ENCODE data around the gene FAM72C. TPM values are rescaled to one million over a fixed set of nuclear protein-coding genes. Genes with fewer than 3 reads are reported as not detected.
"Not testable (repeated sequence)": the region's sequence is repeated elsewhere in the genome, so short reads cannot be mapped to it uniquely, and the experiment has no call there.

Gene FAM72C
- 10 to 100 TPM; 21.4 to 25.9 TPM for total RNA-seq

DNA sequence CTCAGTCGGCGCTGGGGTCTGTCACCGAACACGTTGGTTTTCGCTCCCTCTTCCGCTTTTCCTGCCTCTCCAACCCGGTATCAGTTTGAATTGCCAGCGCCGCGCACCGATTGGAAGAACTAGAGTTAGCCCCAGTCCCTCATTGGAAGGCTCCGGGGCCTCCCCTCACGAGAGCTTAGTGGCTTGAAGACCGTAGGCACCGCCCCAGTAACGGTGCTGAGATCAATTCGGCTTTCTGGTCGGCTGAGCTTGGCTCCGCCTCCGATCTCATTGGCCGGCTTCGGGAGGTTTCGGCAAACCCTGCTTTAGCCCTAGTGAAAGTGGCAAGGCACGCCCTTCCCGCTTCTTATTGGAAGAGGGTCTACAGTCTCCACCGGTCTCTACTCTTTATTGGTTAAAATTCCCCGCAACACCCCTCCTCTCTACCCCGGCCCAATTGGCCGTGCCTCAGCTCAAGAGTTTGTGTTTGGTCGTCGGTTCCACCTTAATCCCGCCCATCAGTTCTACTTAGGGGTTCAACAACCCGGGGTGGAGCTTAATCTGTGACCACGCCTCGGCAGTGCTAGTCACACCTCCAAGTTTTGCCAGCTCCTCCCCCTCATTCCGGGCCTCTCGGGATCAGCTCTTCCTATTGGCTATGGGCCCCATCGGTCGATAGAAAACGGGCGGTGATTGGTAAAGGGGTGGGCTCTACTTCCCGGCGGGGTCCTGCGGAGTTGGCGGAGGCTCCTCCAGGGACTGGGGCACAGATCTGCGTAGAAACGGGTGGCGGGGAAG lies at the start of gene FAM72C:
FAM72C (minus strand) TSS at position 63 of the 777 bp plus-strand sequence. CDS start 845 bp downstream, outside the sequence.
- CTCF ChIA-PET; H3K9me3 Mint-ChIP-seq; intact Hi-C loops (cut with micrococcal nuclease); DNase-seq; H3K4me1 Mint-ChIP-seq (ENCODE audit: low read depth); H3K27me3 Mint-ChIP-seq; H3K4me3 Mint-ChIP-seq; H3K27ac Mint-ChIP-seq; H3K36me3 Mint-ChIP-seq (ENCODE audit: low read depth); POLR2A ChIA-PET: not testable (repeated sequence)
- ATAC-seq, result peak; percentile 82

GRCh38 chr1:144020001-144020738 lies 48.4 kb upstream of the FAM72C start:
- intact Hi-C loops (cut with micrococcal nuclease); H3K4me1 Mint-ChIP-seq (ENCODE audit: low read depth); H3K27me3 Mint-ChIP-seq; H3K27ac Mint-ChIP-seq; POLR2A ChIA-PET; H3K9me3 Mint-ChIP-seq; CTCF ChIA-PET; H3K36me3 Mint-ChIP-seq (ENCODE audit: low read depth); H3K4me3 Mint-ChIP-seq; DNase-seq: not testable (repeated sequence)
- peak; percentile 66 for ATAC-seq

DNA sequence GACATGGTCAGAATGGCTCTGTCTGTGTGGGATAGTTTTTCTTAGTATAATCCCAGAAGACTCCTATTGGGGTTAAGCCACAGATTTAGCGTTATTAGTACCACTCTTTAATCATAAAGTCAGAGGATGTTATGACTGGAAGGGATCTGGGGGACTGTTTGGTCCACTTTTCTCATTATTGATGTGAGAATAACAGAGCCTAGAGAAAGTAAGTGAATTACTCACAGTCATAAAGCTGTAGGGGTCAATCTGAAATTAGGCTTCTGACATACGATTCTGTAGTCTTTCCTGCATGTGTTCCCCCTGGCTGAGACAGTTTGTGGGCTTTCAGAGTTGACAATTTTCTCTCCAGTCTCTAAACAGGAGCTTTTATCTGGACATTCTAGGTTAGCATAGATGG lies 47.3 kb upstream of the FAM72C start:
- ATAC-seq; DNase-seq; H3K36me3 Mint-ChIP-seq (ENCODE audit: low read depth); H3K4me1 Mint-ChIP-seq (ENCODE audit: low read depth); POLR2A ChIA-PET; H3K9me3 Mint-ChIP-seq; CTCF ChIA-PET; intact Hi-C loops (cut with micrococcal nuclease); H3K27ac Mint-ChIP-seq; H3K4me3 Mint-ChIP-seq; H3K27me3 Mint-ChIP-seq: not testable (repeated sequence)

DNA sequence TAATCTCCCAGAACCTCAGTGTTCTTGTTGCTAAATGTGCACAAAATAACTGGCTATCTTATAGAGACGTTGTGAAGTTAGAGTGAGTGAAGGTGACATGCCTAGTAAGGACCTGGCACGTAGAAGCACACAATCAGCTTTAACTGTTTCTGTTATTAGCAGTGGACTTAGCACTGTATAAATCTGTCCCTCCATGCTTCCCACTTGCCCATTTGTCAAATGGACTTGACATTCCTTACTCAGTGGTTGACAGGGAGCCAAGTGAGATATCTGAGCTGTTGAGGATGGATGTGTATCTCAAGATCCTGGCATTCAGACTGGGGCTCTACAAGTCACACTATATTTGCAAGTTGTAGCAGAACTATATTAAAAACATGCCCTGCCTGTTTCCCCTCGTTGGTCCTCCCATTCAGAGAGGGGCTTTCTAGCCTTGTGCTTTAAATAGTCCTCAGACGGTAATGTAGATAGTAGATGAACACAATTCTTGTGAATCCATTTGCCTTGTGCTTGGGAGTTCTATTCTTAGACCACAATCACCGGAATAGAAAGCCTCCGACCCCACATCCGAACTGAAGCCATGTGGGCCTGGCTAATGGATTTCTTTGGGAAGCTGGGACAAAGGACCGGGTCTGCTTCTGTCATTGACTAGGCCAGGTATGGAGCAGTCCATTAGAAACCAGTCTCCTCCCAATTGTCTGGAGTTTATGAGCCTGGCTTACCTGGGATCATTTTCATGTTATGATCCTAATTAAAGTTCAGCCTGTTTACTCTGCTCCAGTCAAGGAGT lies 43.6 kb upstream of the FAM72C start:
- H3K4me1 Mint-ChIP-seq (ENCODE audit: low read depth); H3K27ac Mint-ChIP-seq; CTCF ChIA-PET; H3K9me3 Mint-ChIP-seq; H3K4me3 Mint-ChIP-seq; POLR2A ChIA-PET; DNase-seq; intact Hi-C loops (cut with micrococcal nuclease); H3K27me3 Mint-ChIP-seq; H3K36me3 Mint-ChIP-seq (ENCODE audit: low read depth); ATAC-seq: not testable (repeated sequence)

DNA sequence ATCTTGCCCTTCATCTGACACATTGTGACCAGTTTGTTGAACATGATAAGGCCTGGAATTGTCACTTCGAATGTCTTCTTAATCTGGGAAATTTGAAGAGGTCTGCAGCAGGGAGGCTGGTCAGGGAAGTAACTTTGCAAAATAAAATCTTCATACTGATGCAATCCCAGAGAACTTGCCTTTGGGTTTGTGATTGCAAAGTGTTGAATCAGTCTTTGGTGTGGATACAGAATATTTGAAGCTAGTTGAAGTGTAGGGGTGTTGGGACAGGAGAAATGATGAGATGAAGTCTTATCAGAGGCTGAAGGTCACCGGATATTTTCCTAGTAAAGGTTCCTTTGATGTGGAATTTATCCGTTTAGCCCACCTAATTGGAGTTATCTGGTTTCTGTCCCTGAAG lies 42.7 kb upstream of the FAM72C start:
- intact Hi-C loops (cut with micrococcal nuclease), result not testable (repeated sequence)

GRCh38 chr1:144014121-144014520 lies 42.3 kb upstream of the FAM72C start:
- not testable (repeated sequence) for H3K27ac Mint-ChIP-seq

More for the DNA sequence above, 42.7 kb upstream of the FAM72C start:
- H3K27me3 Mint-ChIP-seq; H3K27ac Mint-ChIP-seq; ATAC-seq; CTCF ChIA-PET; H3K4me3 Mint-ChIP-seq; DNase-seq; POLR2A ChIA-PET; H3K9me3 Mint-ChIP-seq; H3K36me3 Mint-ChIP-seq (ENCODE audit: low read depth); H3K4me1 Mint-ChIP-seq (ENCODE audit: low read depth): not testable (repeated sequence)

DNA sequence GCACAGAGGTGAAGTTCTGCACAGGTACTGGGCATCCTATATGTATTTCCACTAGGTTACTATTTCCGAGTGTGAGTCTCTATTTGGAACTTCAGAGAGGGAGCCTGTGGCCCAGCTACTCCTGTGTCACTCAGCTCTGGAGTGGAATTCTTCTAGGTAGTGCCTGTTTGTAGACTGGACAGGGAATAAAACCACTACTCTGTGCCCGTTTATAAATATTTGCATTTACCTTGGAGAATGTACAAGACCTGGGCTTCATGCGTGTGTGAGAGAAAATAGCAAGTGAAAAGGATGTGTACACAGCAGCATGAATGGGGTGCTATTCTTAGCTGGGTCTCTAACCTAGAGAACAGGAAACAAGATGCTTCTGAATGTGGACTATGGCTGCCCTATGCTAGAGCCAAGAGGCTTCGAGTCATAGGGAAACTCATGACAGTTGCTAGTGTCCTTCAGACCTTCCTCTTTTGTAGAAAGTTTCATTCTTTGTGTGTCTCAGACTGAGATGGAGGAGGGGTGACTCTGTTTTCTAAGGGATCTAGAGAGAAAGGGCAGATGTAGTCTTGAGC lies 40.5 kb upstream of the FAM72C start:
- H3K4me1 Mint-ChIP-seq (ENCODE audit: low read depth); H3K4me3 Mint-ChIP-seq; CTCF ChIA-PET; POLR2A ChIA-PET; H3K27ac Mint-ChIP-seq; H3K36me3 Mint-ChIP-seq (ENCODE audit: low read depth); DNase-seq; H3K27me3 Mint-ChIP-seq; H3K9me3 Mint-ChIP-seq; intact Hi-C loops (cut with micrococcal nuclease): not testable (repeated sequence)
- peak; percentile 93 for ATAC-seq

More at GRCh38 chr1:144014121-144014520, 42.3 kb upstream of the FAM72C start:
- CTCF ChIA-PET; DNase-seq; H3K36me3 Mint-ChIP-seq (ENCODE audit: low read depth); H3K4me1 Mint-ChIP-seq (ENCODE audit: low read depth); intact Hi-C loops (cut with micrococcal nuclease); ATAC-seq; H3K4me3 Mint-ChIP-seq; H3K27me3 Mint-ChIP-seq; POLR2A ChIA-PET; H3K9me3 Mint-ChIP-seq: not testable (repeated sequence)

DNA sequence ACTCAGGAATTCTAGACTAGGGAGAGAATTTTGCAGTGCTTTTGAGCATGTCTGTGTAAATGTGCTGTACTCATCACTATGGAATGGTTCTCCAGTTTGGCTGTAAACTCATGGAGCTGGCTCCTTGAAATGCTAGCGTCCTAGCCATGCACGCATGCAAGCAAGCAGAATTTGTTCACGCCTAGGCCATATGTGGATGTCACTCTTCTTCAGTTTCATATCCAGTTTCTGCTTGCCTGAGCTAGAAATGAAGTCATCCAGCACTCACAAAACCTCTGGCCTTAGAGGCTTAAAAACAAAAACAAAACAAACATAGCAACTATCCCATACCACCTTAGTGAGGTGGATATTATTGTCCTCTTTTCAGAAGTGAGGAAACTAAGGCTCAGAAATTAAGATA lies 37.6 kb upstream of the FAM72C start:
- DNase-seq; CTCF ChIA-PET; H3K27ac Mint-ChIP-seq; H3K36me3 Mint-ChIP-seq (ENCODE audit: low read depth); H3K9me3 Mint-ChIP-seq; ATAC-seq; intact Hi-C loops (cut with micrococcal nuclease); POLR2A ChIA-PET; H3K27me3 Mint-ChIP-seq; H3K4me3 Mint-ChIP-seq; H3K4me1 Mint-ChIP-seq (ENCODE audit: low read depth): not testable (repeated sequence)

- POLR2A ChIA-PET; H3K4me1 Mint-ChIP-seq (ENCODE audit: low read depth); ATAC-seq; H3K27me3 Mint-ChIP-seq; H3K36me3 Mint-ChIP-seq (ENCODE audit: low read depth); H3K4me3 Mint-ChIP-seq; H3K27ac Mint-ChIP-seq; intact Hi-C loops (cut with micrococcal nuclease); DNase-seq; CTCF ChIA-PET; H3K9me3 Mint-ChIP-seq: not testable (repeated sequence)
Observed at GRCh38 chr1:144004259-144004658, 32.5 kb upstream of the FAM72C start.

DNA sequence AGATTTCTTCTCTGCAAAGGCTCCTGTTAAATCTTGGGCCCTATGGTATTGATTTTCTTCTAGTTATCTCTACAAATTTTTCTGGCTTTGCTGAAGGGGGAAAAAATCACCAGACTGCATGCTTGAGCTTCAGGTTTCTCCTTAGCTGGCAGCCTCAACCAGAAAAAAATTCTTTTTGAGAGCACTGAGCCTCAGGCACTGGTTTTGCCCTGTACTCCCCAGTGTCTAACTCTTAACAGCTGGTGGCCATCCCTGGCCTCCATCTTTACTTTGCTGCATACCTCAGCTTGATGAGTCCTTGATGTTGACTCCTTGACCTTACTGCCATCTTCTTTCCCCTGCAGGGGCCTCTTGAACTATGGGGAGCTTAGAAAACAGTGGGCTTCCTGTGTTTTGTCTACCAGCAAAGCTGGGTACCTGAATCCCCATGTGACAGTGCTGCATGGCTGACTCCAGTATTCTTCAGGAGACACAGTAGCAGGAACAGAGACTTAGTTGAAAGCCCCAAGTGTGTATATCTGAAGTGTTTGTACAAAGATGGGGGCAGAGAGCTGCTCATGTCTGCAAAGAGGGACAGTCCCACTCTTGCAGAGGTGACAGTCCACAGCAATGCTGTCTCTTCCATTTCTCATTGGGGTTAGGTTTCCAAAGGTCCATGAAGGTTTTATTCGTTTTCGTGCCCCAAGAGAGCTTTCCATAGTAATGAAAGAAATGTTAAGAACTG lies 31.7 kb upstream of the FAM72C start:
- H3K4me1 Mint-ChIP-seq (ENCODE audit: low read depth); CTCF ChIA-PET; H3K27me3 Mint-ChIP-seq; ATAC-seq; POLR2A ChIA-PET; H3K9me3 Mint-ChIP-seq; DNase-seq; intact Hi-C loops (cut with micrococcal nuclease); H3K4me3 Mint-ChIP-seq; H3K36me3 Mint-ChIP-seq (ENCODE audit: low read depth); H3K27ac Mint-ChIP-seq: not testable (repeated sequence)

All from activated CD8-positive, alpha-beta T cell treated with anti-CD3 and anti-CD28 coated beads for 36 hours (primary cell).